A549 (cell line): ENCODE measurements around the gene RFPL2.

Source experiments
- CBX2 ChIP-seq: fragments of 200-600 bp; sonication (generic); IDR thresholded peaks from 2 replicates; pipeline ENCODE4 v1.6.1; 2016; ENCODE audit warnings: low read depth, mild to moderate bottlenecking, borderline replicate concordance
- CEBPB ChIP-seq, 2 experiments: fragments of >200 bp in 1 of 2; sonication (Bioruptor Twin) in 1 of 2; formaldehyde crosslinking in 1 of 2; IDR thresholded peaks; 2 replicates each; pipeline ENCODE4 v1.6.1; 2012 to 2016
- CTCF ChIP-seq: fragments of >200 bp; sonication (Bioruptor Twin); formaldehyde crosslinking; IDR thresholded peaks from 3 replicates; pipeline ENCODE4 v1.5.1; 2016
- FOSB ChIP-seq: fragments of 250-450 bp; sonication (Bioruptor Pico); IDR thresholded peaks from 2 replicates; pipeline ENCODE4 v1.5.0; 2020; ENCODE audit warnings: mild to moderate bottlenecking, moderate library complexity
- KDM1A ChIP-seq: fragments of 200-600 bp; sonication (generic); IDR thresholded peaks from 2 replicates; pipeline ENCODE4 v1.6.1; 2016; ENCODE audit warnings: low read depth, mild to moderate bottlenecking
- RCOR1 ChIP-seq: fragments of 150-350 bp; IDR thresholded peaks from 2 replicates; pipeline ENCODE4 v1.6.1; 2014; ENCODE audit warnings: antibody characterized with exemption, low read length, low read depth
- SMC3 ChIP-seq: fragments of >200 bp; sonication (Bioruptor Twin); formaldehyde crosslinking; IDR thresholded peaks from 3 replicates; pipeline ENCODE4 v1.6.1; 2018; ENCODE audit warnings: inconsistent platforms
- USF2 ChIP-seq: fragments of 450-650 bp; IDR thresholded peaks from 2 replicates; pipeline ENCODE4 v1.6.1; 2014; ENCODE audit warnings: antibody characterized with exemption
- TF ChIP-seq, protein P1 (sequence below): fragments of 150-350 bp; IDR thresholded peaks from 2 replicates; pipeline ENCODE4 v1.6.1; 2014; ENCODE audit warnings: low read depth, mild to moderate bottlenecking, low read length

DNA sequence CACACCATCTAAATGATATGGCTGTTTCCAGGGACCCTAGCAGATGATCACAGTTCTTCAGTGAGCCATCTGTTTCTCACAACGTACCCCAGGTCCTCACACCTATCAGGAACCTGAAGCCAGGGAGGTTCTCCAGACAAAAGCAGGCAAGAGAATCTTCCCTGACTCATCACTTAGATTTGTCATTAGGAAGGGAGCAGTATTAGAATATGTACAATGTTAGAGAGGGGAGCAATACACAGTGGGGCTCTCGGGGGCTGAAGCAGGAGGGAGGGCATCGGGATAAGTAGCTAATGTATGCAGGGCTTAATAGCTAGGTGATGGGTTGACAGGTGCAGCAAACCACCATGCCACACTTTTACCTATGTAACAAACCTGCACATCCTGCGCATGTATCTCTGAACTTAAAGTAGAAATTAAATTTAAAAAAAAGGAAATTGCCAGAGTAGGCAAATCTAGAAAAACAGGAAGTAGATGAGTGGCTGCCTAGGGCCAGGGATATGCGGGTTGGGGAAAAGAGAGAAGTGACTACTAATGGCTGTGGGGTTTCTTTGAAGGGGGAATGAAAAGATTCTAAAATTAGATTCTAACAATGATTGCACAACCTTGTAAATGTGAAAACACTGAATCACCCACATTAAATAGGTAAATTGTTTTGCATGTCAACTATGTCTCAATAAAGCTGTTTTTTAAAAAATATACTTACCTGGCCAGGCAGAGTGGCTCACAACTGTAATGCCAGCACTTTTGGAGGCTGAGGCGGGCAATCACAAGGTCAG, 60.2 kb downstream of the RFPL2 start:
- TF ChIP-seq, protein P1, sequence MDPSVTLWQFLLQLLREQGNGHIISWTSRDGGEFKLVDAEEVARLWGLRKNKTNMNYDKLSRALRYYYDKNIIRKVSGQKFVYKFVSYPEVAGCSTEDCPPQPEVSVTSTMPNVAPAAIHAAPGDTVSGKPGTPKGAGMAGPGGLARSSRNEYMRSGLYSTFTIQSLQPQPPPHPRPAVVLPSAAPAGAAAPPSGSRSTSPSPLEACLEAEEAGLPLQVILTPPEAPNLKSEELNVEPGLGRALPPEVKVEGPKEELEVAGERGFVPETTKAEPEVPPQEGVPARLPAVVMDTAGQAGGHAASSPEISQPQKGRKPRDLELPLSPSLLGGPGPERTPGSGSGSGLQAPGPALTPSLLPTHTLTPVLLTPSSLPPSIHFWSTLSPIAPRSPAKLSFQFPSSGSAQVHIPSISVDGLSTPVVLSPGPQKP, result no peak
- TF ChIP-seq SMC3 (no peak), CTCF (no peak), RCOR1 (no peak), CBX2 (no peak), CEBPB (IDR thresholded peaks at IDR 0.05) (no peak), FOSB (CRISPR knock-in tag) (no peak), KDM1A (no peak), USF2 (no peak)
